ENCODE data around the gene PRKCA.

The PRKCA gene

DNA sequence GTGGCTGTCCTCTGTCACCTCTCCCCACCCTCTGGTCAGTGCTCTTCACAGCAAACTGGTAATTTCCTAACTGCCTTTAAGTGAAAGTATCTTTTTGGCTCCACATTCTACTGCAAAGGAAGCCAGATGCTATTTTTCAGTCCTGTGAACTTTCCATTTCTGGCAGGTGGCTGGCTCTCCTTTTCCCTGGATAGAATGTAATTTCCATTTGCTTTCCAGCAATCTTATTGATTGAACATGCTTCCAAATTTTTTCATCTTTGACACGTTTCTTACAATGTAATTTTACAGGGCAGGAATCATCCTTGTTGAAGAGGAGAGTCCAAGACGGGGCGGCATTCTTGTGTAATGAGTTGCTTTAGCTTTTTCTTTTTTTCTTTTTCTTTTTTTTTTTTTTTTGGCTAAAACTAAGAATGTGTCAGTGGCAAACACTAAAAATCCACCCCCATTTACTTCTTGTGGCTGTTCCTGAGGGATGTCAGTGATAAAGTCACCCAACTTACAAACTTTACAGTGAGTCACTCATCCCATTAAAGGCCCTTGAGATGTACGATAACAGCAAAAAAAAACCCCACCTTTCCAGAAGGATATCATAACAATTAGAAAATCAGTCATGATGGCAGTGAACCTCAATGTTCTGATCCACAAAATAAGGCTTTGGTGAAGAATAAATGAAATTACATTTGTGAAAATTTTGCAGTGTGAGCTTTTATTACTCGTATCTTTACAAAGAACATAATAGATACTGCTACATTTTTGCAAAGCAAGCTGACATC, 29.4 kb upstream of the PRKCA start:
- Histone ChIP-seq H3K9ac (ENCODE audit: low read depth, low read length) (peak overlapping the region; percentile 35), H3K4me3 (ENCODE audit: low read length) (peak overlapping the region; percentile 54), H3K9me3 (replicated peaks; ENCODE audit: low read length) (no peaks in the 10 kb centered on the region), H3K36me3 (ENCODE audit: insufficient read depth, low read length) (no peaks in the 10 kb centered on the region), H3K4me2 (ENCODE audit: low read length) (peak overlapping the region; percentile 83), H3K4me1 (ENCODE audit: control insufficient read depth, insufficient read depth, low read length) (peaks cover 50% of the 10 kb centered on the region), H3K27me3 (ENCODE audit: control insufficient read depth, insufficient read depth, low read length) (no peaks in the 10 kb centered on the region)

- Histone ChIP-seq H3K9ac (ENCODE audit: low read depth, low read length) (peak overlapping the region; percentile 10), H3K4me1 (ENCODE audit: control insufficient read depth, insufficient read depth, low read length) (peaks cover 47% of the 10 kb centered on the region), H3K4me3 (ENCODE audit: low read length) (no peak overlapping the region), H3K4me2 (ENCODE audit: low read length) (peak overlapping the region; percentile 83), H3K9me3 (replicated peaks; ENCODE audit: low read length) (no peaks in the 10 kb centered on the region), H3K36me3 (ENCODE audit: insufficient read depth, low read length) (no peaks in the 10 kb centered on the region), H3K27me3 (ENCODE audit: control insufficient read depth, insufficient read depth, low read length) (no peaks in the 10 kb centered on the region)
These were observed 28.9 kb upstream of the PRKCA start for GRCh38 chr17:66273586-66273848.

DNA sequence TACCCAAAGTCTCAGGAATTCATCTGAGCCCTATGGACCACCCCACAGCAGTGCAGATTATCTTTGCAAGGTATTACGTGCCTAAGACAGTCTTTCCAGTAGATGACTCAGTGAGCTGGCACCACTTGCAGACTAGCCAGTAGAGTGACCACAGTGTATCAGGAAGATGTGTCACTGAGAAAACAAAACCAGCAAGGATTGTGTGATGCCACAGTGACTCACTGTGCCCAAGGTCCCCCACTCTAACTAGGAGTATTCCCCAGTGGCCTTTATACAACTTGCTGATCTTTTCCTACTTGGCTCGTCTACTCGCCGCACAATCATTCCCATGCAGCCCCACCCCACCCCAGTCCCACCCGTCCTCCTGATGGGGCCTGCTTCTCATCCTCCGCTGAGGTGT, 26.8 kb upstream of the PRKCA start:
- Histone ChIP-seq H3K4me1 (ENCODE audit: control insufficient read depth, insufficient read depth, low read length) (peaks cover 44% of the 10 kb centered on the region), H3K27me3 (ENCODE audit: control insufficient read depth, insufficient read depth, low read length) (no peaks in the 10 kb centered on the region), H3K9ac (ENCODE audit: low read depth, low read length) (peak overlapping the region; percentile 4), H3K9me3 (replicated peaks; ENCODE audit: low read length) (no peaks in the 10 kb centered on the region), H3K4me3 (ENCODE audit: low read length) (no peak overlapping the region), H3K4me2 (ENCODE audit: low read length) (peak overlapping the region; percentile 55), H3K36me3 (ENCODE audit: insufficient read depth, low read length) (no peaks in the 10 kb centered on the region)

DNA sequence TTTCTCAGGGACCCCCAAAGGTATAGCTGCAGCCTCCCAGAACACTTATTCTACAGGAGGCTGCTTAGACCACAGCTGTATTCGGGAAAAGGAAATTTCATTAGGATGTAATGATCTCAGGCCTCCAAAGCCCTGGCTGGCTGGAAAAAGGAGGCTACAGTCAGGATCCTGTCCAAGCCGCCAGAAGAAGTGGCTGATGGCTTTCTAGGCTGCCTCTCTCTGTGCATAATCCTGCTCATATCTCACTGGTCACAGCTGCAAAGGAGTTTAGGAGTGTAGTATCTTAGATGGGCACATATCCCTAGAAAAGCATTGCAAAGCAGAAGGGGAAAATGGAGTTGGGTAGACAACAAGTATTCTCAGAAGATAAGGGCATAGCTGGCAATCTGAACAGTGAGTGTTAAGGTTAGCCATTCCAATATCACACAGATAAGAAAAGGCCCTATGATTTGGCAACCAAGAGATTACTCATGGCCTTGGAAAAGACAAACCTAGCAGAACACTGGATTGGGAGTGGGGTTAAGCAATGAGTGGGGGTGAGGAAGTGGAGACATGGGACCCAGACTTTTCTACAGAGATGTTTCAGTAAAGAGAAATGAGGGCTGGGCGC, 26.0 kb upstream of the PRKCA start:
- Histone ChIP-seq H3K27me3 (ENCODE audit: control insufficient read depth, insufficient read depth, low read length) (no peaks in the 10 kb centered on the region), H3K4me3 (ENCODE audit: low read length) (no peak overlapping the region), H3K4me2 (ENCODE audit: low read length) (peak overlapping the region; percentile 55), H3K9ac (ENCODE audit: low read depth, low read length) (peak overlapping the region; percentile 4), H3K36me3 (ENCODE audit: insufficient read depth, low read length) (no peaks in the 10 kb centered on the region), H3K4me1 (ENCODE audit: control insufficient read depth, insufficient read depth, low read length) (peaks cover 44% of the 10 kb centered on the region), H3K9me3 (replicated peaks; ENCODE audit: low read length) (no peaks in the 10 kb centered on the region)

DNA sequence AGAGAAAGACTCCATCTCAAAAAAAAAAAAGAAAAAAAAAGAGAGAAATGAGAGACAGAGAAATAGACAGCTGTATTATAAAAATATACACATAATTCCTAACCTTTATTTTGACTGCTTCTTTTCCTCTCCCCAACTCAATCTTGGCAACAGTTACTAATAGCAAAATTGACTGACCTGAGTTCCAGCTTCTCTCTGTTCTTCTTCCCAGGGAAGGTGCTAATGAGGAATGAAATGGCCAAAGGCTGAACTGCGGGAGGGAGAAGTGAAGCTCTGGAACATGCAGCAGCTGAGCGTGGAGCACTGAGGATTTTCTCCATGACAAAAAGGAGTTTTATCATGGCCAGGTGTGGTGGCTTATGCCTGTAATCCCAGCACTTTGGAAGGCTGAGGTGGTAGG, 25.2 kb upstream of the PRKCA start:
- peaks cover 44% of the 10 kb centered on the region for H3K4me1 ChIP-seq (ENCODE audit: control insufficient read depth, insufficient read depth, low read length)
- H3K4me2 ChIP-seq (ENCODE audit: low read length): no peak overlapping the region
- H3K4me3 ChIP-seq (ENCODE audit: low read length): no peak overlapping the region
- H3K27me3 ChIP-seq (ENCODE audit: control insufficient read depth, insufficient read depth, low read length): no peaks in the 10 kb centered on the region
- no peak overlapping the region for H3K9ac ChIP-seq (ENCODE audit: low read depth, low read length)
- H3K9me3 ChIP-seq (replicated peaks; ENCODE audit: low read length): no peaks in the 10 kb centered on the region
- no peaks in the 10 kb centered on the region for H3K36me3 ChIP-seq (ENCODE audit: insufficient read depth, low read length)

GRCh38 chr17:66281661-66282369, 20.6 kb upstream of the PRKCA start:
- Histone ChIP-seq H3K4me2 (ENCODE audit: low read length) (no peak overlapping the region), H3K4me1 (ENCODE audit: control insufficient read depth, insufficient read depth, low read length) (peaks cover 6% of the 10 kb centered on the region), H3K36me3 (ENCODE audit: insufficient read depth, low read length) (no peaks in the 10 kb centered on the region), H3K27me3 (ENCODE audit: control insufficient read depth, insufficient read depth, low read length) (no peaks in the 10 kb centered on the region), H3K4me3 (ENCODE audit: low read length) (no peak overlapping the region), H3K9me3 (replicated peaks; ENCODE audit: low read length) (no peaks in the 10 kb centered on the region), H3K9ac (ENCODE audit: low read depth, low read length) (no peak overlapping the region)

- no peak overlapping the region for H3K9ac ChIP-seq (ENCODE audit: low read depth, low read length)
- no peaks in the 10 kb centered on the region for H3K4me1 ChIP-seq (ENCODE audit: control insufficient read depth, insufficient read depth, low read length)
- no peak overlapping the region for H3K4me2 ChIP-seq (ENCODE audit: low read length)
- no peak overlapping the region for H3K4me3 ChIP-seq (ENCODE audit: low read length)
- no peaks in the 10 kb centered on the region for H3K9me3 ChIP-seq (replicated peaks; ENCODE audit: low read length)
- no peaks in the 10 kb centered on the region for H3K27me3 ChIP-seq (ENCODE audit: control insufficient read depth, insufficient read depth, low read length)
- no peaks in the 10 kb centered on the region for H3K36me3 ChIP-seq (ENCODE audit: insufficient read depth, low read length)
These were observed 19.0 kb upstream of the PRKCA start for GRCh38 chr17:66283296-66283934.

GRCh38 chr17:66283971-66284370, 18.4 kb upstream of the PRKCA start:
- no peaks in the 10 kb centered on the region for H3K9me3 ChIP-seq (replicated peaks; ENCODE audit: low read length)
- no peaks in the 10 kb centered on the region for H3K36me3 ChIP-seq (ENCODE audit: insufficient read depth, low read length)
- H3K27me3 ChIP-seq (ENCODE audit: control insufficient read depth, insufficient read depth, low read length): no peaks in the 10 kb centered on the region
- H3K4me2 ChIP-seq (ENCODE audit: low read length): no peak overlapping the region
- H3K4me1 ChIP-seq (ENCODE audit: control insufficient read depth, insufficient read depth, low read length): no peaks in the 10 kb centered on the region
- H3K4me3 ChIP-seq (ENCODE audit: low read length): no peak overlapping the region
- no peak overlapping the region for H3K9ac ChIP-seq (ENCODE audit: low read depth, low read length)

DNA sequence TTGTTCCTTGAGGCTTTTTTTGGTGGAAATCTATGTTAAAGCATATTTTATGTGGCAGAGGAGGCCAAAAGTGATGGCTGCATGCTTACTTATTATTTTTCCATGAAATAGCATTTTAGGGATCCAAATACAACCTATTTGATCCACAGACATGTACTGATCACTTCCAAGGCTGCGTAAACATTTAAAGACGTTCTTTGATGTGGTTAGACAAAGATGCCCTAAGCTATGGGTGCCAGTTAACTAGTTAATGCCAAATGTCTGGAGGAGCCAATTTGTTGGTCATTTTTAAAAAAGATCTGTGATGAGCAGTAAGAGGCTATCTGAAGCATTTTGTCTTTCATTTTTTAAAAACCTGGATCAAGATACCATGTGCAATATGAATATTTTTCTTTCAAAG, 17.3 kb upstream of the PRKCA start:
- H3K27me3 ChIP-seq (ENCODE audit: control insufficient read depth, insufficient read depth, low read length): no peaks in the 10 kb centered on the region
- no peak overlapping the region for H3K4me2 ChIP-seq (ENCODE audit: low read length)
- no peak overlapping the region for H3K4me3 ChIP-seq (ENCODE audit: low read length)
- H3K9ac ChIP-seq (ENCODE audit: low read depth, low read length): no peak overlapping the region
- no peaks in the 10 kb centered on the region for H3K4me1 ChIP-seq (ENCODE audit: control insufficient read depth, insufficient read depth, low read length)
- no peaks in the 10 kb centered on the region for H3K36me3 ChIP-seq (ENCODE audit: insufficient read depth, low read length)
- H3K9me3 ChIP-seq (replicated peaks; ENCODE audit: low read length): no peaks in the 10 kb centered on the region

DNA sequence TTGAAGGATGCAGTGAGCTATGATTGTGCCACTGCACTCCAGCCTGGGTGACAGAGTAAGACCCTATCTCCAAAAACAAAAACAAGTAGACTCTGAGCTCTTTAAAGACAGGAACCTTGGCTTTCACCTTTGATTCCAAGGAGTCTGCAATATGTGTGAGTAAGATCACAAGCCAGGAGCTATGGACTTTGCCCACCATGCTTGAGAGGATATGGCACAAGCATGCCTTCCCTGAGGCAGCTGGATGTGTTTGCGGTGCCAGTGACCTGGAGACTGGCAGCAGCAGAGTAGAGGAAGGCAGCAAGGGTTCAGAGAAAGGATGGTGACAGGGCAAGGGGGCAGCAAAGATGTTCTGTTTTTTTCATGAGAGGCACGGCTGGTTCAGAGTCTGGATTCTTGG, 14.5 kb upstream of the PRKCA start:
- H3K9me3 ChIP-seq (replicated peaks; ENCODE audit: low read length): no peaks in the 10 kb centered on the region
- H3K4me1 ChIP-seq (ENCODE audit: control insufficient read depth, insufficient read depth, low read length): no peaks in the 10 kb centered on the region
- no peak overlapping the region for H3K4me3 ChIP-seq (ENCODE audit: low read length)
- no peak overlapping the region for H3K9ac ChIP-seq (ENCODE audit: low read depth, low read length)
- H3K36me3 ChIP-seq (ENCODE audit: insufficient read depth, low read length): no peaks in the 10 kb centered on the region
- no peaks in the 10 kb centered on the region for H3K27me3 ChIP-seq (ENCODE audit: control insufficient read depth, insufficient read depth, low read length)
- H3K4me2 ChIP-seq (ENCODE audit: low read length): no peak overlapping the region

DNA sequence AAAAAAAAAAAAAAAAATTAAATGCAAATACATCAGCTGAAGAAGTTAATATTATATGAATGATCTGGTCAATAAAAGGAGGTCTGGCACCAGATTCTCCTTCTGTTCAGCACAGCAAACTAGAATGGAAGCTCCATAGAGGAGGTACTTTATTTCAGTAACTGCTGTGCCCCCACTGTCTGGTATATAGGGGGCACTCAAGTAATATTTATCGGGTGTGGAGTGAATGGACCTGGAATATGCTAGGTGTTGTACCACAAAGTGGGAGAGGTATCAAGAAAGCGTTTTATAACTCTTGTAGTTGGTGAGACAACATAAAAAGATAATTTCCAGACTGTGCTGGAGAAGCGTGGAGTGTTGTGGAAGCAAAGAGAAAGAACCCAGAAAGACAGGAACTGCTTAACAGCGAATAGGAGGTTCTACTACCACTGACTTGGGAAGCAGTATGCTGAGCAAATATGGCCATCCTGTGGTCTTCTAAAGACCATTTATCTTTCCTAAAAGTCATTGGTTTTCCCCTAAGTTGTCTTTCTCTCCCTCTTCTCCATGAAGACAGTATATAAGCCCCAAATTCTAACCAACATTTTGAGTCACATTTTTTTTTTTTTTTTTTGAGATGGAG, 12.2 kb upstream of the PRKCA start:
- Histone ChIP-seq H3K9ac (ENCODE audit: low read depth, low read length) (no peak overlapping the region), H3K4me2 (ENCODE audit: low read length) (no peak overlapping the region), H3K36me3 (ENCODE audit: insufficient read depth, low read length) (no peaks in the 10 kb centered on the region), H3K4me1 (ENCODE audit: control insufficient read depth, insufficient read depth, low read length) (no peaks in the 10 kb centered on the region), H3K4me3 (ENCODE audit: low read length) (no peak overlapping the region), H3K27me3 (ENCODE audit: control insufficient read depth, insufficient read depth, low read length) (no peaks in the 10 kb centered on the region), H3K9me3 (replicated peaks; ENCODE audit: low read length) (no peaks in the 10 kb centered on the region)
